Coronary artery (tissue), 2 donors: ENCODE measurements around the gene PFKFB3.
"Not testable (repeated sequence)": the region's sequence is repeated elsewhere in the genome, so short reads cannot be mapped to it uniquely, and the experiment has no call there.

Experiments
- DNase-seq: peaks from one replicate; pipeline ENCODE4 v3.0.0-alpha.2; 2017; ENCODE audit warnings: low spot score
- H3K27ac ChIP-seq, 2 donors: fragments of 200-600 bp; sonication (generic); one replicate each; pipeline ENCODE4 v1.5.1; 2016 to 2019
- H3K4me3 ChIP-seq: fragments of 200-600 bp; sonication (generic); 2 replicates; pipeline ENCODE4 v1.5.1; 2016; ENCODE audit warnings: mild to moderate bottlenecking, moderate library complexity
- CTCF ChIP-seq: fragments of 200-600 bp; sonication (generic); IDR thresholded peaks from one replicate; pipeline ENCODE4 v1.5.1; 2019; ENCODE audit warnings: antibody characterized with exemption

PFKFB3 gene

GRCh38 chr10:6163364-6164270 is 39.1 kb upstream of the PFKFB3 start:
- TF ChIP-seq CTCF, result no peak
- DNase-seq, result peak; percentile 93
- peak overlapping the region; percentile 94 for H3K4me3 ChIP-seq
- H3K27ac ChIP-seq, result peak overlapping the region; percentile 95 to 97

- DNase-seq, result no peak
Observed at GRCh38 chr10:6164271-6165095, 38.2 kb upstream of the PFKFB3 start.

GRCh38 chr10:6165221-6165725 is 37.5 kb upstream of the PFKFB3 start:
- H3K27ac ChIP-seq, result peak overlapping the region in 1 of 2 donors; percentile 97
- no peak for DNase-seq
- no peak for TF ChIP-seq CTCF
- no peak overlapping the region for H3K4me3 ChIP-seq

More at GRCh38 chr10:6164271-6165095, 38.2 kb upstream of the PFKFB3 start:
- no peak for TF ChIP-seq CTCF
- Histone ChIP-seq H3K4me3 (peak overlapping the region; percentile 94), H3K27ac (peak overlapping the region; percentile 95 to 97)

- not testable (repeated sequence) for DNase-seq, H3K27ac ChIP-seq, H3K4me3 ChIP-seq
Observed at GRCh38 chr10:6165933-6166332, 36.8 kb upstream of the PFKFB3 start.

- Histone ChIP-seq H3K27ac (no peak overlapping the region), H3K4me3 (no peak overlapping the region)
- no peak for TF ChIP-seq CTCF
- no peak for DNase-seq
Observed at GRCh38 chr10:6167456-6167855, 35.3 kb upstream of the PFKFB3 start.

- no peak overlapping the region for H3K4me3 ChIP-seq
- no peak overlapping the region for H3K27ac ChIP-seq
- TF ChIP-seq CTCF, result no peak
- no peak for DNase-seq
Observed at GRCh38 chr10:6168084-6168483, 34.6 kb upstream of the PFKFB3 start.

- no peak for DNase-seq
- no peak for TF ChIP-seq CTCF
- Histone ChIP-seq H3K27ac (no peak overlapping the region), H3K4me3 (no peak overlapping the region)
Observed at GRCh38 chr10:6170638-6171037, 32.1 kb upstream of the PFKFB3 start.
